Measurements from ENCODE around the gene GYPB. TPM values are rescaled to one million over a fixed set of nuclear protein-coding genes. Genes with fewer than 3 reads are reported as not detected.
"Not testable (repeated sequence)": the region's sequence is repeated elsewhere in the genome, so short reads cannot be mapped to it uniquely, and the experiment has no call there.

Gene GYPB
- polyA plus RNA-seq, 1 experiment, result not detected

DNA sequence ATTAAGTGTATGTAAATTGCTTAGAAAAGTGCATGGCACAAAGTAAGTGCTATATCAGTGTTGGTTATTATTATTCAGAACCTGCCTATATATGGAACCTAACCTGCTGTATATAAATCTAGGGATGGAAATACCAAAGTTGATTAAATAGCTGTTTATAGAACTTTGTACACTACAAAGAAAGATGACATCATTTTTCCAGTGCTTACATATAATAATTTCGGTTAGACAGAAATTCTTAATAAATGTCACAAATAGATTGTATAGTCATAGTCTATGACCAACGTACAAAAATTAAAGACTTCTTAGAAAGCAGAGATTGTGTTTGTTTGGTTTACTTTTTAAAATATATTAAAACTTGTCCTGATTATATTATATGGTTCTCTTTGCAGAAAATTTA, 4.4 kb downstream of the GYPB start:
- Histone ChIP-seq H3K27ac (ENCODE audit: low read depth, low read length) (no peak overlapping the region), H3K27me3 (ENCODE audit: control insufficient read depth, insufficient read depth, low read length) (no peaks in the 10 kb centered on the region), H3K4me3 (ENCODE audit: low read depth, low read length) (no peak overlapping the region), H3K9me3 (ENCODE audit: control insufficient read depth, insufficient read depth, low read length) (no peaks in the 10 kb centered on the region)
- ChIA-PET CTCF (no interaction called here), POLR2A (no interaction called here)
- TF ChIP-seq, protein P1, sequence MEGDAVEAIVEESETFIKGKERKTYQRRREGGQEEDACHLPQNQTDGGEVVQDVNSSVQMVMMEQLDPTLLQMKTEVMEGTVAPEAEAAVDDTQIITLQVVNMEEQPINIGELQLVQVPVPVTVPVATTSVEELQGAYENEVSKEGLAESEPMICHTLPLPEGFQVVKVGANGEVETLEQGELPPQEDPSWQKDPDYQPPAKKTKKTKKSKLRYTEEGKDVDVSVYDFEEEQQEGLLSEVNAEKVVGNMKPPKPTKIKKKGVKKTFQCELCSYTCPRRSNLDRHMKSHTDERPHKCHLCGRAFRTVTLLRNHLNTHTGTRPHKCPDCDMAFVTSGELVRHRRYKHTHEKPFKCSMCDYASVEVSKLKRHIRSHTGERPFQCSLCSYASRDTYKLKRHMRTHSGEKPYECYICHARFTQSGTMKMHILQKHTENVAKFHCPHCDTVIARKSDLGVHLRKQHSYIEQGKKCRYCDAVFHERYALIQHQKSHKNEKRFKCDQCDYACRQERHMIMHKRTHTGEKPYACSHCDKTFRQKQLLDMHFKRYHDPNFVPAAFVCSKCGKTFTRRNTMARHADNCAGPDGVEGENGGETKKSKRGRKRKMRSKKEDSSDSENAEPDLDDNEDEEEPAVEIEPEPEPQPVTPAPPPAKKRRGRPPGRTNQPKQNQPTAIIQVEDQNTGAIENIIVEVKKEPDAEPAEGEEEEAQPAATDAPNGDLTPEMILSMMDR (IDR thresholded peaks at IDR 0.05; ENCODE audit: low read depth, low read length), result no peak
- DNase-seq (ENCODE audit: low read depth, low spot score), result no peak

DNA sequence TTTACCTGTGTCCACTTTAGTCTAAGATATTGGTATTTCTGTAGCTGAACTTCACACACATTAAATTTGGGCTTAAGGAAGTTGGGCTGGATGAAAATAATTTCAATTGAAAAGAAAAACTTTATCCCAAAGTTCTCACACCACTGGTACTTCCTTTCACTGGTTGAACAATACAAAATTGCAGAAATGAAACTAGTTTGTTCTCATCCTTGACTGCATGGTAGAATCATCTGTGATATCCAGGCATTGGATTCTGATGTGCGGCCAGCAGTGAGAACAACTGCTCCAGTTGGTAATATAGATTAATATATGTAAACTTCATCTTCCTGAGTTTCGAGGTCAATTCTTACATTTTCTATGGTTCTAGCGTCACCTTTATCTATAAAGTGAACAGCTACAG, 10.6 kb downstream of the GYPB start:
- POLR2A ChIA-PET; DNase-seq (ENCODE audit: low read depth, low spot score); H3K4me3 ChIP-seq (ENCODE audit: low read depth, low read length); H3K27ac ChIP-seq (ENCODE audit: low read depth, low read length); H3K27me3 ChIP-seq (ENCODE audit: control insufficient read depth, insufficient read depth, low read length); H3K9me3 ChIP-seq (ENCODE audit: control insufficient read depth, insufficient read depth, low read length); CTCF ChIA-PET: not testable (repeated sequence)

DNA sequence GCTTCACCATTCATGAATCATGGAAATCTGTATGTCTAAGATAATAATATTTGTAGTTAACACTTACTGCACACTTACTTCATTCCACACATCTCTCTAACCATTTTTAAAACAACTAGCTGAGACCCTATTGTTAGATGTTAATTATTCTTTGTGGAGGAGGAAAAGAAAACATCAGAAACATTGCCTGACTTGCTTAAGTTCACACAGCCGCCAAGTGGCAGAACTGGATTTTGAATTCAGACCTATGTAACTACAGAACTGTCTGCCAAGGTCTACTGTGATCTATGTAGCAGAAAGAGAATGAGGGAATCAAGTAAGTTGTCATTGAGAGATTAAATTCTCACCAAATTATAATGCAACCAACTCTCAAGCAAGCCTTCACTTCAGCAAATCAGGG, 11.2 kb downstream of the GYPB start:
- H3K9me3 ChIP-seq (ENCODE audit: control insufficient read depth, insufficient read depth, low read length); DNase-seq (ENCODE audit: low read depth, low spot score); POLR2A ChIA-PET; CTCF ChIA-PET; H3K27ac ChIP-seq (ENCODE audit: low read depth, low read length); H3K27me3 ChIP-seq (ENCODE audit: control insufficient read depth, insufficient read depth, low read length); H3K4me3 ChIP-seq (ENCODE audit: low read depth, low read length): not testable (repeated sequence)

DNA sequence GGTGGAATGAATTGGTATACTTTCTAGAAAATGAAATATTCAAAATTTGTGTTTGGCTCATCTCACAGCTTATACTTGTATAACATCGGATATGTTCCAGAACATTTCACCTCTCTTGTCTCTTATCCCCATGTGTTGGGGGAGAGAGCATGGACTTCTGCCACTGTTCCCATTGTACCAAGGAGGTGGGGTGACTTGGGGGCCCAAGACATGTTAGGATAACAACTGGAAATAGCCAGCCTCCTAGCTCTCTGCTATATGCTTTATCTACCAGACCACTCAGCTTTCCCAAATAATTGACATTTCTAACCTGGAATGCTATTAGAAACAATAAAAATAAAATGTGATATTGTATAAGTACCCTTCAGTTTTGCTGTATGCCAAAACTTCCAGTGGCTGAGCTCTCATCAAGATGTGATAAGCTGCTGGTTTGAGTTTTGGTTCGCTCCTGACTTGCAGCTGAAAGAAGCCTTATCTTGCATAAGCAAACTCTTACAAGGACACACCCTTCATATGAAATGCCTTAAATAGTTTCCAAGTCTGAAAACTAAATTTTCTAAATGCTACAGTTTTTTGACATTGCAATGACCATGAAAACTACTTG, 12.9 kb downstream of the GYPB start:
- DNase-seq (ENCODE audit: low read depth, low spot score); H3K9me3 ChIP-seq (ENCODE audit: control insufficient read depth, insufficient read depth, low read length); POLR2A ChIA-PET; CTCF ChIA-PET; H3K27me3 ChIP-seq (ENCODE audit: control insufficient read depth, insufficient read depth, low read length); H3K4me3 ChIP-seq (ENCODE audit: low read depth, low read length); H3K27ac ChIP-seq (ENCODE audit: low read depth, low read length): not testable (repeated sequence)

DNA sequence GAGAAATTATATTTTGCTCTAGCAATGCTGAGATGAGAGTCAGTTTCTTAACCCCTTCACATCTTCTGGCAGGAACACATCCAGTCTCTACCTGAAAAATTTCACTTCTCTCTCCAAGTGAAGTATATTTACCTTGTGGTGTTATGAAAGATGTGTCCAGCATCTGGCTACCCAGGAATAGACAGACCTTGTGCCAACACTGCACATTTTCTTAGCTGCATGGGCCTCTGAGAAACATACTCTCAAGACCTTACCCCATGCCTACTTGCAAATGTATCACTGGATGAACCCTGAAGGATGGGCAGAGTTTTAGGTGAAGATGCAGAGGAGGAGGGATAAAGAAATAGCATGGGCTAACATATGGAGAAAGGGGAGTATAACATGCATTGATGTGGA, 13.6 kb downstream of the GYPB start:
- POLR2A ChIA-PET; H3K27me3 ChIP-seq (ENCODE audit: control insufficient read depth, insufficient read depth, low read length); CTCF ChIA-PET; H3K27ac ChIP-seq (ENCODE audit: low read depth, low read length); H3K4me3 ChIP-seq (ENCODE audit: low read depth, low read length); H3K9me3 ChIP-seq (ENCODE audit: control insufficient read depth, insufficient read depth, low read length); DNase-seq (ENCODE audit: low read depth, low spot score): not testable (repeated sequence)

DNA sequence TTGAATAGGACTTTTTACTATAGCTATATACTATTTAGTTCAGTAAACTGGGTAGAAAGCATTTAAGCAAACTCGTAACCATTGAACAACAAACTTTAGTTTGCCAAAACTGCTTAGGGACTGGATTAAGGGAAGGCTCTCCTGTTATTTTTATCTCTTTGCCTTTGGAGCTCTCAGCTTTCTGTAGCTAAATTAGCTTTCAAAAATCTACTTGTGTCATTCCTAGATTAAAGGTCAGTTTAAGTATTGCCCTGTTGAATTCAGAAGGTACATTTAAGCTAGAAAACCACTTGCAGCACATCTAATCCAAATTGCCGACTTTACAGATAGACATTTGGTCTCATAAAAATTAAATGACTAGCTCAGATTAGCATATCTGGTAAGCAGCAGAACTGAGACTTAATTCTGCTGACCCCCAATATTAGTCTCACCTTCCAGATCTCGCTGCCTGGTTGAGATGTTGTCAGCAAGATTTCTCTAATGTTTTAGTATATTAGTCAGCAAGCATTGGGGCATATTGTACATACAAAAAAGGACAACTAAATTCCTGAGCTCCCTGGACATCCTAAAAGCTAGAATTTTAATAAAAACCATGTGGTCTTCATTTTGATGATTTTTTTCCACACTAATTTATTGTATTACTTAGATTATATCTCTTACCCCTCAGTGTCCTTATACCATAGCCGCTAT, 14.2 kb downstream of the GYPB start:
- DNase-seq (ENCODE audit: low read depth, low spot score); CTCF ChIA-PET; H3K27ac ChIP-seq (ENCODE audit: low read depth, low read length); POLR2A ChIA-PET; H3K9me3 ChIP-seq (ENCODE audit: control insufficient read depth, insufficient read depth, low read length); H3K27me3 ChIP-seq (ENCODE audit: control insufficient read depth, insufficient read depth, low read length); H3K4me3 ChIP-seq (ENCODE audit: low read depth, low read length): not testable (repeated sequence)

DNA sequence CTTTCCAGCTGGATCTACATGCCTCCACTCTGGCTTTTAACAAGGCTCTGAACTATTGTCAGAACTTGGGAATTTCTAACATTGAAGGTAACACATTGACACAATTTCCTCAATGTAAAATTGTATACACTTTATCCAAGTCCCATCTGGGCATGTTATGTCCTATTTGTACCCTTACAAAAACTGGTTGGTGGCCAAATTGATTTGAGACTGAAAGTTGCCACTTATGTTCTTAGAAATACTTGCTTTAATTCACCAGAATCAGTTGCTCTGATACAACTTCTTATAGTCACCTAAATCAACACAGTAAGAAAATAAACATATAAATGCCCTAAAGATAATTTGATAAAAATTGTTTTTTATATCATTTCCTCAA, 15.3 kb downstream of the GYPB start:
- CTCF ChIA-PET; H3K27ac ChIP-seq (ENCODE audit: low read depth, low read length); H3K9me3 ChIP-seq (ENCODE audit: control insufficient read depth, insufficient read depth, low read length); DNase-seq (ENCODE audit: low read depth, low spot score); H3K27me3 ChIP-seq (ENCODE audit: control insufficient read depth, insufficient read depth, low read length); H3K4me3 ChIP-seq (ENCODE audit: low read depth, low read length); POLR2A ChIA-PET: not testable (repeated sequence)

DNA sequence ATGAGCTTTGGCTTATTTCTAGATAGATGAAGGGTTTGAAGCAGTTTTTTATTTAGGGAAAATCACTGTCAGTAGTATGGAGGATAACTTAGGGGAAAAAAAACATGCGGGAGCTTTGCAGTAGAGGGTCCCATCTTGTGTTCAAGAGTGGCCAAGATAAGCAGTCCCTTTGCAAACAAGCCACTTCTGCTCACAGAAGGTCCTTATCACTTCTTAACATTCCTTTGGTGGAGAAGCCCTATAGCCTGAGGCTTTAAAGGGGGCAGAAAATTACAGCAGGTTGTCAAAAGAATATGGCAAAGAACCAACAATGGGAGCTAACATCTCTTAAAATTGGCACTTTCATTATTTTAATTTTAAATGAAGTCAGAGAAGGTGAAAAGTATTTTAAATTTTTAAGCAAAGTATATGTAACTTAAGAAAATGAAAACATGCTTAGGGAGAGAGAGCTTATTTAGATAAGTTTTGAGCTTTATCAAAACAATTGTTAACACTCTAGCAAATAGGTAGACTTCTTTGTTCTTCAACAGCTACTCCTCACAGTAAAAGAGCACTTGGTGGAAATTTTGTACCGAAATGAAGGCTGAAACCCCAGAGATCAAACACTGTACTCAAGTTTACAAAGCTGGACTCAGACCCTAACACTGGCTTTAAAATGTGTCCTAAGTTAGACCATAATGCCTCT, 15.8 kb downstream of the GYPB start:
- H3K27me3 ChIP-seq (ENCODE audit: control insufficient read depth, insufficient read depth, low read length); CTCF ChIA-PET; H3K27ac ChIP-seq (ENCODE audit: low read depth, low read length); POLR2A ChIA-PET; H3K4me3 ChIP-seq (ENCODE audit: low read depth, low read length); DNase-seq (ENCODE audit: low read depth, low spot score); H3K9me3 ChIP-seq (ENCODE audit: control insufficient read depth, insufficient read depth, low read length): not testable (repeated sequence)

DNA sequence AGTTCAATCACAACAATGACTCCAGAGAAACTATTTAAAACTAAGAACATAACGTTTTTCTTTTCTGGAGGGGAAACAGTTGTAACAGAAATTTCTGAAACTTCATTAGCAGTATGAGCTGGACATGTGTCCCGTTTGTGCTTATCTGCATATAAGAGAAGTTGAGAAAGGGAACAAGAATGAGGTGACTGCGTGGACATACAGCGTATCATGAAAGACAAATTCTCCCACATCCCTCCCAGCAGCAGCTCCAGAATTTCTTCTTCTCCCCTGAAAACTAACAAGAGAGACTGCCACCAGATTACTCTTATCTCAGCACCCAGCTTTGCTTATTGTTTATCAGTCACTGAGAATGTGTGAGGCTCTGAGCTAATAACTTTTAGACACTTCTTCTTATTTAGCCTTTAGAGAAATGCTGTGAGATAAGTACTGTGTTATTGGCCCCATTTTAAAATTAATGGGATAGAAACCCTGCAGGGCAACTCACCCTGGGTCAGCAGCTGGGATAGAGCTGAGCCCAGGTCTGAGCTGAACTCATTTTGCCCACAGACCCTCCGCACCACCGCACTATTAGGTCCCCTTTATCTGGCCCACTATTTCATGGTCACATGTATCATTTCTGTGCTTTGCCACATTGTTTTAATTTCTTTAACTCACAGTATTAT, 18.7 kb downstream of the GYPB start:
- DNase-seq (ENCODE audit: low read depth, low spot score); H3K4me3 ChIP-seq (ENCODE audit: low read depth, low read length); H3K9me3 ChIP-seq (ENCODE audit: control insufficient read depth, insufficient read depth, low read length); H3K27me3 ChIP-seq (ENCODE audit: control insufficient read depth, insufficient read depth, low read length); H3K27ac ChIP-seq (ENCODE audit: low read depth, low read length); CTCF ChIA-PET; POLR2A ChIA-PET: not testable (repeated sequence)

DNA sequence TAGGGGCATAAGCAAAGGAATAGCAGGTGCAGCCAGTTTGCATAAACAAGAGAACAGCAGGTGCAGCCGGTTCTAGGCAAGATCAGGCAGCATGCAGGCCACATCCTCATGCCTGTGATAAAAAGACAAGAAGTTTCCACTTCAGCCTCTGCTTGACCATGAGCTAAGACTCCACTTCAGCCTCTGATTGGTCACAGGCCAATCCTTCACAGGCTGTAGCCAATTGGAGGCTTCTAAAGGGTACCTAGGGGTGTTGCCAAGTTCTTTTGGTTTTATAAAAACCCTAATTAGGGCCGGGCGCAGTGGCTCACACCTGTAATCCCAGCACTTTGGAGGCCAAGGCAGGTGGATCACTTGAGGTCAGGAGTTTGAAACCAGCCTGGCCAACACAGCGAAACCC, 23.0 kb downstream of the GYPB start:
- CTCF ChIA-PET; DNase-seq (ENCODE audit: low read depth, low spot score); H3K9me3 ChIP-seq (ENCODE audit: control insufficient read depth, insufficient read depth, low read length); POLR2A ChIA-PET; H3K4me3 ChIP-seq (ENCODE audit: low read depth, low read length); H3K27me3 ChIP-seq (ENCODE audit: control insufficient read depth, insufficient read depth, low read length); H3K27ac ChIP-seq (ENCODE audit: low read depth, low read length): not testable (repeated sequence)

DNA sequence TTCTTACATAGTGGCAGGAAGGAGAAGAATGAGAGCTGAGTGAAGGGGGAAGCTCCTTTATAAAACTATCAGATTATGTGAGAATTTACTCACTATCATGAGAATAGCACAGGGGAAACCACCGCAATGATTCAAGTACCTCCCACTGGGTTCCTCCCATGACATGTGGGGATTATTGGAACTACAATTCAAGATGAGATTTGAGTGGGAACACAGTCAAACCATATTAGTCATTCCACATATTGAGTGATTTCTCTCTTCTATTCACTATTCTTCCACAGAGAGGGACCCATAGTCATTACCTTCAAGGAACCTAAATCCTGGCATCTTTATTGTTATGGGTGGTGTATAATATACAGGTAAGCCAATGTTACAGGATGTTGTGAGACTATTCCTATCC, 27.4 kb downstream of the GYPB start:
- POLR2A ChIA-PET; DNase-seq (ENCODE audit: low read depth, low spot score); CTCF ChIA-PET; H3K4me3 ChIP-seq (ENCODE audit: low read depth, low read length); H3K27me3 ChIP-seq (ENCODE audit: control insufficient read depth, insufficient read depth, low read length); H3K27ac ChIP-seq (ENCODE audit: low read depth, low read length); H3K9me3 ChIP-seq (ENCODE audit: control insufficient read depth, insufficient read depth, low read length): not testable (repeated sequence)

Data from AG04450 (cell line).